Naive B cell (primary cell): ENCODE results near the gene BHLHE41. TPM values are rescaled to one million over a fixed set of nuclear protein-coding genes. Genes with fewer than 3 reads are reported as not detected.

ENCODE experiments used
- ATAC-seq, 2 donors: fragments of 150-1000 bp; cut with Tn5 transposase; 2 replicates each; pipeline ENCODE4 v1.10.0; 2021; ENCODE audit warnings: low read depth in 2 of 2, mild to moderate bottlenecking in 2 of 2, moderate library complexity in 2 of 2
- DNase-seq: peaks from one replicate; pipeline ENCODE4 v3.0.0; 2022
- H3K27ac Mint-ChIP-seq, 6 donors: one replicate each; pipeline ENCODE4 v1.8.0; 2020 to 2022; ENCODE audit warnings: mild to moderate bottlenecking in 6 of 6, mixed read lengths in 6 of 6, moderate library complexity in 5 of 6, inconsistent platforms in 2 of 6
- H3K27me3 Mint-ChIP-seq, 3 donors: one replicate each; pipeline ENCODE4 v1.8.0; 2021 to 2022; ENCODE audit warnings: mixed read lengths in 3 of 3, mild to moderate bottlenecking in 1 of 3
- H3K36me3 Mint-ChIP-seq, 2 donors: one replicate each; pipeline ENCODE4 v1.8.0; 2020 to 2022; ENCODE audit warnings: mixed read lengths in 2 of 2, inconsistent platforms in 1 of 2, mild to moderate bottlenecking in 1 of 2
- H3K4me1 Mint-ChIP-seq, 3 donors: one replicate each; pipeline ENCODE4 v1.8.0; 2020 to 2022; ENCODE audit warnings: mixed read lengths in 3 of 3, inconsistent platforms in 1 of 3, mild to moderate bottlenecking in 1 of 3, moderate library complexity in 1 of 3
- H3K4me3 Mint-ChIP-seq, 8 donors: one replicate each; pipeline ENCODE4 v1.8.0; 2020 to 2022; ENCODE audit warnings: mild to moderate bottlenecking in 8 of 8, mixed read lengths in 8 of 8, moderate library complexity in 8 of 8, inconsistent platforms in 2 of 8
- H3K9me3 Mint-ChIP-seq, 7 donors: one replicate each; pipeline ENCODE4 v1.8.0; 2020 to 2022; ENCODE audit warnings: mixed read lengths in 7 of 7, mild to moderate bottlenecking in 5 of 7, inconsistent platforms in 2 of 7, moderate library complexity in 1 of 7
- polyA plus RNA-seq, 6 donors: library from polyadenylated mRNA; unstranded; fragments of 300-500 nt; fragmentation: Illumina TruSeq; gene quantifications; one replicate each; pipeline ENCODE4 v1.2.3, GENCODE V29; 2021; ENCODE audit warnings: low read depth in 6 of 6

The BHLHE41 gene
- polyA plus RNA-seq, result 1 to 10 TPM in 4 of 6 donors, under 1 TPM in 1, not detected in 1; 0.56 to 5.7 (median 2.3) TPM

DNA sequence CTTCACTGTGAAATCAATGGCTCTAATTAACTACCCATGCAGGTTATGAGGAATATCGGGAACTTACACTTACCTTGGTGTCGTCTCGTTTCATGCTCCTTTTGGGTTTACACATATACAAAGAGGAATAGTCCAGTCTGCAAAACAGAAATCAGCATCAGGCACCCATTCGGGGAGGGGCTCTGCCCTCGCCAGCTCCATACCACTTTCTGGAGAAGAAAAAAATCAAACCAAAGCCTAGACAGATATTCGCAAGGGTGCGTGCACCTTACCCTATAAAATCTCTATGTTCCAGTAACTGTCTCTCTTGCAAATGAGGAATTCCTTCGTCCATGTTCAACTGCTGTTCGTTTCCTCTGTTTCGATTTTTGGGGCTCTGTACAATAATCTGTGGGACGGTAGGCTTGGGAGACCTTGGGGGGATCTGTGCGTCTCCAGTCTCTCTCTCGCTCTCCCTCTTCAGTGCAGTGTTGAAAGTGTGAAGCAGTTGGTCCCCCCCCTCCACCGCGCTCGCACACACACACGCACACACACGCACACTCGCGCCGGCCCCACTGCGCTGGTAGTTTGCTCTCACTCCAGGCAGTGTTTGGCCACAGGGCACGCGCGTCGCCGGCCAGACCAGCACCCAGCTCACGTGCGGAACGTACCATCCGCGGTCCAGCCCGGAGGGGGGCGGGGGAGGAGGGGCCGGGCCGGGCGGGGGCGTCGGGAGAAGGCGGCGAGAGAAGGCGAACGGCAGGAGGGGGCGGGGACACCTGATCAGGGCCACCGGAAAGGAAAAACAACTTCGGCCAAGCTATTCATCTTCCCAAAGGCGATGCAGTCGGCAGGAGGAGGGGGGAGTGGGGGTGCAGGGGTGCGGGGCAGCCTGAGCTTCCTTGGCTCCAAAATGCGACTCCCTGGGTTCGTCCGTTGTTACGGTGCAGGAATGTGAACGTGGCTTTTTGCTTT, at the start of gene BHLHE41:
BHLHE41 (minus strand) TSS at position 592 of the 954 bp plus-strand sequence; CDS start at position 334, 258 bp downstream.
- H3K27me3 Mint-ChIP-seq, result peaks cover 0 to 25% (median 8%) of the 10 kb centered on the region in 3 donors
- H3K4me3 Mint-ChIP-seq, result peak within 1 kb of the TSS; percentile 92 to 97 (median 95)
- peak; percentile 36 for DNase-seq
- peak within 1 kb of the TSS; percentile 54 to 96 (median 90) for H3K27ac Mint-ChIP-seq
- no peaks in the 10 kb centered on the region for H3K36me3 Mint-ChIP-seq
- no peaks in the 10 kb centered on the region for H3K9me3 Mint-ChIP-seq
- ATAC-seq, result peak; percentile 13
- H3K4me1 Mint-ChIP-seq, result peaks cover 38 to 52% (median 46%) of the 10 kb centered on the region in 3 donors

- no peaks in the 10 kb centered on the region for H3K36me3 Mint-ChIP-seq
- peaks cover 8 to 18% (median 11%) of the 10 kb centered on the region in 3 donors for H3K27me3 Mint-ChIP-seq
- H3K9me3 Mint-ChIP-seq, result no peaks in the 10 kb centered on the region
- H3K27ac Mint-ChIP-seq, result peak overlapping the region in 3 of 6 donors; percentile 9 to 94 (median 10)
- H3K4me1 Mint-ChIP-seq, result peaks cover 8 to 16% (median 9%) of the 10 kb centered on the region in 3 donors
- ATAC-seq (no peak), DNase-seq (no peak)
- no peak overlapping the region for H3K4me3 Mint-ChIP-seq
Measured at GRCh38 chr12:26172946-26173552, 48.2 kb upstream of the BHLHE41 start.

- Mint-ChIP-seq H3K36me3 (no peaks in the 10 kb centered on the region), H3K27ac (no peak overlapping the region), H3K27me3 (peaks cover 8 to 23% (median 11%) of the 10 kb centered on the region in 3 donors), H3K4me1 (peaks cover 8 to 16% (median 9%) of the 10 kb centered on the region in 3 donors), H3K9me3 (no peaks in the 10 kb centered on the region), H3K4me3 (no peak overlapping the region)
- ATAC-seq (no peak), DNase-seq (no peak)
Measured at GRCh38 chr12:26172539-26172938, 47.7 kb upstream of the BHLHE41 start.

- H3K27ac Mint-ChIP-seq, result peak overlapping the region in 1 of 6 donors; percentile 22
- H3K4me3 Mint-ChIP-seq, result no peak overlapping the region
- peaks cover 7 to 27% (median 11%) of the 10 kb centered on the region in 3 donors for H3K27me3 Mint-ChIP-seq
- no peaks in the 10 kb centered on the region for H3K36me3 Mint-ChIP-seq
- no peaks in the 10 kb centered on the region for H3K9me3 Mint-ChIP-seq
- ATAC-seq (no peak), DNase-seq (no peak)
- peaks cover 8 to 16% (median 9%) of the 10 kb centered on the region in 3 donors for H3K4me1 Mint-ChIP-seq
Measured at GRCh38 chr12:26172013-26172412, 47.2 kb upstream of the BHLHE41 start.

DNA sequence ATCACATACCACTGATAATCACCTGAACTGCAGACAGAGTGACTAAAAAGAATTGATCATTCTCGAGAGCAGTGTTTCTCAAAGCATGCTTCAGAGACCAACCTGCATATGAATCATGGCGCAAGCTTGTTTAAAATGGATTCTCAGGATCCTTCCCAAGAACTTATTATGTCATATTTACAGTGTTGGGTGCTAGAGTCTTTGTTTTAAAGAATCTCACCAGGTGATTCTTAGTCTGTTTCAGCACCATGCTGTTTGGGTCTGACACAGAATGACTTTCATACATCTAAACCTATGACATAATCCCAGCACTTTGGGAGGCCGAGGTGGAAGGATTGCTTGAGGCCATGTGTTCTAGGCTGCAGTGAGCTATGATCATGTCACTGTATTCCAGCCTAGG, 39.3 kb upstream of the BHLHE41 start:
- H3K4me3 Mint-ChIP-seq, result no peak overlapping the region
- H3K4me1 Mint-ChIP-seq, result peaks cover 17 to 37% (median 27%) of the 10 kb centered on the region in 3 donors
- H3K36me3 Mint-ChIP-seq, result no peaks in the 10 kb centered on the region
- no peak overlapping the region for H3K27ac Mint-ChIP-seq
- peaks cover 0 to 16% (median 0%) of the 10 kb centered on the region in 3 donors for H3K27me3 Mint-ChIP-seq
- H3K9me3 Mint-ChIP-seq, result no peaks in the 10 kb centered on the region
- ATAC-seq (no peak), DNase-seq (no peak)

DNA sequence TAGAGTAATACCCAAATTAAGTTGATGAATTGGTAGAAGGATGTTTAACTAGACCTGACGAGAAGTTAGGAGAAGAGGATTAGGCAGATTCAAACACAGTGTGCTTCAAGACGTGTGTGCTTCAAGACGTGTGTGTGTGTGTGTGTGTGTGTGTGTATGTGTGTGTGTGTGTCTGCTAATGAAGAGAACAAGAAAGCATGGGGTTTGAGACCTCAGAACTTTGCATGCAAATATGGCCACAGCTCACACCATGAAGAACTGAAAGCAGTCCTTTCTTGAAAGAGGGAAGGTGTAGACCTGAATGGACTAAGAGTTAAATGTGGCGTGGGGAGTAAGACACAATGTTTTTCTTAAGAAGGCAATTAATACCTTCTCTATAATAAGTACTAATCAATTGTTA, 38.1 kb upstream of the BHLHE41 start:
- Mint-ChIP-seq H3K27ac (peak overlapping the region in 1 of 6 donors; percentile 54), H3K36me3 (no peaks in the 10 kb centered on the region), H3K9me3 (peaks cover 0 to 3% (median 0%) of the 10 kb centered on the region in 7 donors), H3K4me1 (peaks cover 29 to 49% (median 39%) of the 10 kb centered on the region in 3 donors), H3K4me3 (peak overlapping the region in 2 of 8 donors; percentile 24 to 29), H3K27me3 (peaks cover 0 to 8% (median 0%) of the 10 kb centered on the region in 3 donors)
- DNase-seq, result no peak
- peak; percentile 60 to 82 for ATAC-seq

GRCh38 chr12:26162174-26162573, 37.3 kb upstream of the BHLHE41 start:
- peak overlapping the region in 2 of 6 donors; percentile 54 to 56 for H3K27ac Mint-ChIP-seq
- ATAC-seq, result no peak
- no peaks in the 10 kb centered on the region for H3K36me3 Mint-ChIP-seq
- DNase-seq, result no peak
- H3K4me1 Mint-ChIP-seq, result peaks cover 36 to 57% (median 40%) of the 10 kb centered on the region in 3 donors
- H3K4me3 Mint-ChIP-seq, result peak overlapping the region in 1 of 8 donors; percentile 47
- H3K9me3 Mint-ChIP-seq, result peaks cover 0 to 3% (median 0%) of the 10 kb centered on the region in 7 donors
- peaks cover 0 to under 1% (median 0%) of the 10 kb centered on the region in 3 donors for H3K27me3 Mint-ChIP-seq

GRCh38 chr12:26158078-26158764, 33.4 kb upstream of the BHLHE41 start:
- H3K9me3 Mint-ChIP-seq, result peaks cover 0 to 3% (median 0%) of the 10 kb centered on the region in 7 donors
- ATAC-seq (no peak), DNase-seq (no peak)
- peak overlapping the region; percentile 12 to 96 (median 92) for H3K27ac Mint-ChIP-seq
- H3K4me3 Mint-ChIP-seq, result peak overlapping the region; percentile 7 to 84 (median 68)
- no peaks in the 10 kb centered on the region for H3K27me3 Mint-ChIP-seq
- no peaks in the 10 kb centered on the region for H3K36me3 Mint-ChIP-seq
- peaks cover 60 to 83% (median 65%) of the 10 kb centered on the region in 3 donors for H3K4me1 Mint-ChIP-seq

GRCh38 chr12:26157001-26157400, 32.2 kb upstream of the BHLHE41 start:
- Mint-ChIP-seq H3K27ac (peak overlapping the region in 5 of 6 donors; percentile 91 to 98 (median 97)), H3K9me3 (peaks cover 0 to 3% (median 0%) of the 10 kb centered on the region in 7 donors), H3K4me1 (peaks cover 59 to 80% (median 67%) of the 10 kb centered on the region in 3 donors), H3K4me3 (peak overlapping the region; percentile 15 to 90 (median 82)), H3K27me3 (no peaks in the 10 kb centered on the region), H3K36me3 (no peaks in the 10 kb centered on the region)
- ATAC-seq (no peak), DNase-seq (no peak)

- Mint-ChIP-seq H3K9me3 (peaks cover 0 to 3% (median 0%) of the 10 kb centered on the region in 7 donors), H3K27ac (peak overlapping the region; percentile 57 to 98 (median 97)), H3K4me3 (peak overlapping the region; percentile 60 to 90 (median 86)), H3K4me1 (peaks cover 57 to 74% (median 67%) of the 10 kb centered on the region in 3 donors), H3K36me3 (no peaks in the 10 kb centered on the region), H3K27me3 (no peaks in the 10 kb centered on the region)
- ATAC-seq (peak; percentile 89 to 92), DNase-seq (peak; percentile 82)
Measured at GRCh38 chr12:26156201-26156871, 31.5 kb upstream of the BHLHE41 start.

- no peak for DNase-seq
- Mint-ChIP-seq H3K4me3 (no peak overlapping the region), H3K27ac (peak overlapping the region in 1 of 6 donors; percentile 44), H3K9me3 (peaks cover 0 to 3% (median 0%) of the 10 kb centered on the region in 7 donors), H3K36me3 (no peaks in the 10 kb centered on the region), H3K27me3 (no peaks in the 10 kb centered on the region), H3K4me1 (peaks cover 36 to 65% (median 55%) of the 10 kb centered on the region in 3 donors)
- no peak for ATAC-seq
Measured at GRCh38 chr12:26153421-26154154, 28.8 kb upstream of the BHLHE41 start.
